GM13977 (cell line): ENCODE data around the gene KCTD8.

Source experiments
- DNase-seq: peaks from one replicate; pipeline ENCODE4 v3.0.0; 2012; ENCODE audit warnings: low spot score
- CTCF ChIP-seq: IDR thresholded peaks from 2 replicates; pipeline ENCODE4 v1.5.1; 2012; ENCODE audit warnings: mild to moderate bottlenecking, control low read depth; ENCODE audit not compliant: insufficient read depth; ENCODE audit errors: extremely low read depth, missing control alignments
- in situ Hi-C: fragments of 300-500 bp; cut with MboI; formaldehyde crosslinking; loops from one replicate; pipeline ENCODE4 v1.12.0; 2022; ENCODE audit warnings: low sequenced_read_pairs, low pct_unique_long_range_greater_than_20kb, mixed read lengths, inconsistent platforms; ENCODE audit not compliant: unreplicated experiment

KCTD8 gene

GRCh38 chr4:44279066-44279465 is 169.5 kb downstream of the KCTD8 start:
- DNase-seq = no peak
- in situ Hi-C loops = no loop called here

GRCh38 chr4:44257461-44257860 is 191.1 kb downstream of the KCTD8 start:
- no peak for DNase-seq
- no peak for TF ChIP-seq CTCF
- in situ Hi-C loops = no loop called here

More at GRCh38 chr4:44279066-44279465, 169.5 kb downstream of the KCTD8 start:
- no peak for TF ChIP-seq CTCF

- no peak for TF ChIP-seq CTCF
- in situ Hi-C loops = no loop called here
- no peak for DNase-seq
Measured at GRCh38 chr4:44256414-44256813, 192.2 kb downstream of the KCTD8 start.

- DNase-seq = no peak
- TF ChIP-seq CTCF = no peak
- in situ Hi-C loops = no loop called here
Measured at GRCh38 chr4:44237643-44238042, 211.0 kb downstream of the KCTD8 start.

- TF ChIP-seq CTCF = no peak
- DNase-seq = no peak
- in situ Hi-C loops = no loop called here
Measured at GRCh38 chr4:44235897-44236296, 212.7 kb downstream of the KCTD8 start.

GRCh38 chr4:44232262-44232661 is 216.3 kb downstream of the KCTD8 start:
- no peak for TF ChIP-seq CTCF
- in situ Hi-C loops = no loop called here
- no peak for DNase-seq

GRCh38 chr4:44231006-44231405 is 217.6 kb downstream of the KCTD8 start:
- no peak for TF ChIP-seq CTCF
- in situ Hi-C loops = no loop called here
- DNase-seq = no peak
